Inflammatory macrophage treated with lipopolysaccharide for 4 hours (primary cell): ENCODE measurements around the gene SNX14.

Source experiments
- DNase-seq: peaks from one replicate; pipeline ENCODE4 v3.0.0-alpha.2; 2020

The SNX14 gene

DNA sequence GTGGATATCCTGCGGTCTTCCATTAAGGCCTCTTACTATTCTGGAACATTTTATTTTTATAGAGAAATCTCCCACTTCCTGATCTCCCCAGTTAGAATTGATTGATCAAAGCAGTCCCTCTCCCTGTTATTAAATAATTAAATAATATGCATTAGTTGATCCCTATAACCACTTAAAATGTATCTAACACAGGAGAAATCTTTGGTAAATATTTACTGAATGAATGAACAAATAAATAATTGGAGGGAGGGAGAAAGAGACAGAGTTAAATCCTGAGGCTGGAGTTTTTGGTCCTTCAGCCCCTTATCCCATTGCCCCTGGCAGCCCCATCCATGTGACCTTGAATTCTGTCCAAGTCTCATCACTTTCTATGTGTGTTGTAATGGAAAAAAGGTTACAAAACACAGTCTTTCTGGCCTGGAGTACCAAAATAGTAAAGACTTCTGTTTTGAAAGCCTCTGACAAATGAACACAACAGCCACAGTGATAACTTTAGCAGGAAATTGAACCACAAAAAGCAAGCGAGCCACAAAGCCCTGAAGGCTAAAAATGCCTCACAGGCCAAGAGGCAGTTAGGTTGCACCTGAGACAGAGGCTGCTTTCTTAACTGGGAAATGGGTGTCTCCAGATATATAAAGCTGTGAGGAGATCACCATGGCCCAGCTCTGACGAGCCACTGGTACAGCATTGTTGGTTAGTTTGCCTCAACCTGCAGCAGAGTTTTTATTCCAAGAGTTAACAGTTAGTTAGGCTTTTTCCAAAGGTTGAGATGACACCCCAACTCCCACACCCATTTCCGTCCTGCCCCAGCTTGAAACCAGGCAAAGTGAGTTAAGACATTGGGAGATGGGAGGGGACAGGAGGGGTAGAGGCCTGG is 132.5 kb downstream of the SNX14 start:
- peak; percentile 48 for DNase-seq

GRCh38 chr6:85460154-85460920 is 133.3 kb downstream of the SNX14 start:
- DNase-seq: no peak

DNA sequence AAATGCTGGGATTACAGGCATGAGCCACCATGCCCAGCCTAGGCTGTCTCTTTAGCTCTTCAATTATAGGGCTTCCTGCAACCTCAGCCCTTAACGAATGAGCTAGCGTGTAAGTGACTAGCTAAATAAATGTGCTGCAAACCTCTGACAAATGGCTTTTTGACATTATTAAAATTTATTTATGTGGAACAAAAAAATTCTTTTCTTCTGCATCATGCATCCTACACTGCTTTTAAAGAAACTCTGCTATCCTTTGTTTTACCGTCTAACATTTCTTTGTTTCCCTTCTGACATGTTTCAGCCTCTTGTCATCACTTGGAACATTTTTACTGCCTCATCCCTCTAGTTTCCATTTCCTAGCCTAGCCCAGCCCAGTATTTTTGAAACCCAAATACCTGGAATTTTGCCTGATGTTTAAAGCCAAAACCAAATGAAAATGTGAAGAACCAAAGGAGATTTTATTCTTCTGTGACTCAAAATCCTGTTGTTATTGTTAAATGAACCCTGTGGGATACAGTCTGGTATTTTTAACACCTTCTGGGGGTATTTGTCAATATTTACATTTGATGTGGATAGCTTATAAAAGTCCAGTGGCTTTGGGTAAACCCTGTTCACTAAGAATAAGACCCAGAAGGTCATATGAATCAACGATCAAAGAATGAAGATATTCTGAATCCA is 134.3 kb downstream of the SNX14 start:
- no peak for DNase-seq

DNA sequence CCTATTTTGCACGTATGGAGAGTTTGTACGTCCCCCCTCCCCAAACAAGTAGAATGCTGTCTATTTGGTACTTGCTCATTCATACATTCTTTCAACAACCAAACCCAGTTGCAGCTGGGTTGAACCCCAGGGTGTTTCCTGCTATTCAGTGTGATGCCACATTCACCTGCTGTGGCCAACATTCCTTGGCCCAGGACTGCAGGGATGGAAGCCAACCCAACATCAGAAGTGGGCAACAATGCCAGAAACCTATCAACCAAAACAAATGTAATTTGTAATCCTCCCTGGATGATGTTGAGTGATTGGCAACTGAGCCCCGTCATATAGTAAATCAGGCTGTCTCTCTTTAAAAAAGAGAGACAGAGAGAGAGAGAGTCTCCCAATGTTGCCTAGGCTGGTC is 134.9 kb downstream of the SNX14 start:
- no peak for DNase-seq

DNA sequence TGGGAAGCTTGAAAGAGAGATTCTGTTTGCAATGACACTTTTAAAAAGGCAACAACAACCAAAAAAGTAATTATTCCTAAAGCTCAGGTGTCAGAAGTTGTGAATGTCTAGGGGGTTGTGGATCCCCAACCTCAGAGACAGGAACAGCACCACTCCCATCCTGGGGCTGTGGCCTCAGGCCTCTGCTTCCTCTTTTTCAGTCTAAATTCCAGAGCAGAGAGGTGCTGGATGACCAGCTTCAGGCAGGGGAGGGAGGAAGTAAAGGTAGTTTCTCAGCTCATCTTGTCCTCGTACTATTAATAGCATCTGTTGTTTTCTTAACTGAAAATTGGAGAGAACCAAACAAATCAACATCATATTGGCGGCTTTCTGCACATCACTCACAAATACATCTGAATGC is 135.5 kb downstream of the SNX14 start:
- no peak for DNase-seq

DNA sequence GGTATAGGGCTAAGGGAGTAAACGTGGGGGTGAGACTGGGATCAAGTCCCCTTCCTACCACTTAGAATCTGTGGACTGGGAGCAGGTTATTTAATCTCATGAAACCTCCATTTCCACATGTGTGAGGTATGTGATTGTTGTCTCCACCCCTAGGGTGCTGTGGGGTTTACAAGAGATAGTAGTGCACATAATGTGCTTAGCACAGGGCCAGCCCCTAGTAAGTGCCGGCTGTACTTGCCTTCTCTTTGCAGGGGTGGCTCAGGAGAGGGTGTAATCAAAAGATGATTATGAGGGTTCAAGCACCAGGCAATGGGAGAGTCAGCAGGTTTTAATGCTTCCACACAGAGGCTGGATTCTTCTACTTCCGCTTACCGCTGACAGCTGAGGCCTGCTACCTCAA is 136.9 kb downstream of the SNX14 start:
- no peak for DNase-seq
